ENCODE data around the gene CPEB1. TPM values are rescaled to one million over a fixed set of nuclear protein-coding genes. Genes with fewer than 3 reads are reported as not detected.

The CPEB1 gene
- total RNA-seq, 1 donor from 2014 or later = 15.2 TPM

DNA sequence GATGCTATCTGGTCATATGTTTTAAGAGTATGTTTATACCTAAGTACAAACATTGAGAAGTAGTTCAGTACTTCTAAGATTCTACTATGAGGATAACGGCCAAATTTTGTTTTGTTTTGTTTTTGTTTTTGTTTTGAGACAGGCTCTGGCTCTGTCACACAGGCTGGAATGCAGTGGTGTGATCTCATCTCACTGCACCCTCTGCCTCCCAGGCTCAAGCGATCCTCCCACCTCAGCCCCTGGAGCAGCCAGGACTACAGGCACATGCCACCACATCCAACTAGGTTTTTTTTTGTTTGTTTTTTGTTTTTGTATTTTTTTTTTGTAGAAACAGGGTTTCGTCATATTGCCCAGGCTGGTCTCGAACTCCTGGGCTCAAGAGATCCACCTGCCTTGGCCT, 59.4 kb downstream of the CPEB1 start:
- Mint-ChIP-seq H3K27me3 (ENCODE audit: unreplicated experiment) (peaks cover 2% of the 10 kb centered on the region), H3K36me3 (ENCODE audit: unreplicated experiment) (no peaks in the 10 kb centered on the region)

DNA sequence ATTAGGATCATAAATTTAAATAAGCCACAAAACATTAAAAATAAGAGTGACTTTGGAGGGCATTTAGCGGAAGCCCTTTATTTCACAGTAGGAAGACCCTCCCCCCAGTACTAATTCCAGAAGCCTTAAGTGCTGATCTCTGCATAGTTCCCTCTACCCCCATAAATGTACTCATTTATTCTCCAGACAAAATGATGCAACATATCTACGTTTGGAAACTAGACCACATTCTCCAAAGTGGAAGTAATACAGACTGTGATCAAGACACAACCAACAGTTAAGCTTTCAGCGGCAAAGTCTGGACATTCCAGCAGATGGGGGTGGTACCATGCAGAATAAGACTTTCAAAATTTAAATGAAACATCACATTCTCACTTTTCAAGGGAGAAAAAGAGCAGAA, 62.1 kb downstream of the CPEB1 start:
- Mint-ChIP-seq H3K4me3 (ENCODE audit: unreplicated experiment) (no peak overlapping the region), H3K27ac (ENCODE audit: unreplicated experiment) (no peak overlapping the region), H3K4me1 (ENCODE audit: low read depth, unreplicated experiment) (no peaks in the 10 kb centered on the region), H3K36me3 (ENCODE audit: unreplicated experiment) (no peaks in the 10 kb centered on the region), H3K27me3 (ENCODE audit: unreplicated experiment) (peaks cover 2% of the 10 kb centered on the region), H3K9me3 (ENCODE audit: unreplicated experiment) (peaks cover 3% of the 10 kb centered on the region)
- no peak for DNase-seq
- TF ChIP-seq, protein P1, sequence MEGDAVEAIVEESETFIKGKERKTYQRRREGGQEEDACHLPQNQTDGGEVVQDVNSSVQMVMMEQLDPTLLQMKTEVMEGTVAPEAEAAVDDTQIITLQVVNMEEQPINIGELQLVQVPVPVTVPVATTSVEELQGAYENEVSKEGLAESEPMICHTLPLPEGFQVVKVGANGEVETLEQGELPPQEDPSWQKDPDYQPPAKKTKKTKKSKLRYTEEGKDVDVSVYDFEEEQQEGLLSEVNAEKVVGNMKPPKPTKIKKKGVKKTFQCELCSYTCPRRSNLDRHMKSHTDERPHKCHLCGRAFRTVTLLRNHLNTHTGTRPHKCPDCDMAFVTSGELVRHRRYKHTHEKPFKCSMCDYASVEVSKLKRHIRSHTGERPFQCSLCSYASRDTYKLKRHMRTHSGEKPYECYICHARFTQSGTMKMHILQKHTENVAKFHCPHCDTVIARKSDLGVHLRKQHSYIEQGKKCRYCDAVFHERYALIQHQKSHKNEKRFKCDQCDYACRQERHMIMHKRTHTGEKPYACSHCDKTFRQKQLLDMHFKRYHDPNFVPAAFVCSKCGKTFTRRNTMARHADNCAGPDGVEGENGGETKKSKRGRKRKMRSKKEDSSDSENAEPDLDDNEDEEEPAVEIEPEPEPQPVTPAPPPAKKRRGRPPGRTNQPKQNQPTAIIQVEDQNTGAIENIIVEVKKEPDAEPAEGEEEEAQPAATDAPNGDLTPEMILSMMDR (IDR thresholded peaks at IDR 0.05; ENCODE audit: partially characterized antibody, unreplicated experiment) = no peak

More for the DNA sequence above, 59.4 kb downstream of the CPEB1 start:
- DNase-seq = no peak
- H3K9me3 Mint-ChIP-seq (ENCODE audit: unreplicated experiment) = peaks cover 2% of the 10 kb centered on the region
- no peak overlapping the region for H3K4me3 Mint-ChIP-seq (ENCODE audit: unreplicated experiment)
- no peaks in the 10 kb centered on the region for H3K4me1 Mint-ChIP-seq (ENCODE audit: low read depth, unreplicated experiment)
- TF ChIP-seq, protein P1 (IDR thresholded peaks at IDR 0.05; ENCODE audit: partially characterized antibody, unreplicated experiment) = no peak
- no peak overlapping the region for H3K27ac Mint-ChIP-seq (ENCODE audit: unreplicated experiment)

DNA sequence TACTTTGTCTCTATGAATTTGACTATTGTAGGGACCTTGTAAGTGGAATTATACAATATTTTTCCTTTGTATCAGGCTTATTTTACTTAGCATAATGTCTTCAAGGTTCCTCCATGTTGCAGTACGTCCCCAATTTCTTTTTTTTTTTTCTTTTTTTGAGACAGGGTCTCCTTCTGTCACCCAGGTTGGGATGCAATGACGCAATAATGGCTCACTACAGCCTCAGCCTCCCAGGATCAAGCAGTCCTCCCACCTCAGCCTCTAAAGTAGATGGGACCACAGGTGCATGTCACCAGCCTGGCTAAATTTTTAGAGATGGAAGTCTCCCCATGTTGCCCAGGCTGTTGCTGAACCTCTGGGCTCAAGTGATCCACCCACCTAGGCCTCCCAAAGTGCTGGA, 66.5 kb downstream of the CPEB1 start:
- Mint-ChIP-seq H3K9me3 (ENCODE audit: unreplicated experiment) (peaks cover 3% of the 10 kb centered on the region), H3K27ac (ENCODE audit: unreplicated experiment) (no peak overlapping the region), H3K4me1 (ENCODE audit: low read depth, unreplicated experiment) (no peaks in the 10 kb centered on the region), H3K36me3 (ENCODE audit: unreplicated experiment) (no peaks in the 10 kb centered on the region), H3K27me3 (ENCODE audit: unreplicated experiment) (no peaks in the 10 kb centered on the region), H3K4me3 (ENCODE audit: unreplicated experiment) (no peak overlapping the region)
- no peak for DNase-seq
- TF ChIP-seq, protein P1 (IDR thresholded peaks at IDR 0.05; ENCODE audit: partially characterized antibody, unreplicated experiment) = no peak

DNA sequence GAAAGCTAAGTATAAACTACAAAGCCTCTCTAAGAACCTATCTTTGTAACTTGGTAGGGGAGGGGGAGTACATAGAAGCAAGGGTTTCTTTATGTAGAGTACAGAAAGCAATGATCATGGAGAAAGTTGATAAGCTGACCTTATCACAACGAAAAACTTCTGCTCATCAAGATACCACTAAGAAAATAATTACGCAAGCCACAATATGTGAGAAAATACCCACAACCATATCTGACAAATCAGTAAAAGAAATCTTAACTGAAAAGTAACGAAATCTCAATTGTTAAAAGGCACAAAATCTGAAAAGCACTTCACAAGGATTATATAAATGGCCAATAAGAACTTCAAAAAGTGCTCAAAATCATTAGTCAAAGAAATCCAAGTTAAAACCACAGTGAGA, 71.8 kb downstream of the CPEB1 start:
- DNase-seq = no peak
- H3K27ac Mint-ChIP-seq (ENCODE audit: unreplicated experiment) = no peak overlapping the region
- no peaks in the 10 kb centered on the region for H3K36me3 Mint-ChIP-seq (ENCODE audit: unreplicated experiment)
- H3K9me3 Mint-ChIP-seq (ENCODE audit: unreplicated experiment) = peaks cover 9% of the 10 kb centered on the region
- peaks cover 29% of the 10 kb centered on the region for H3K4me1 Mint-ChIP-seq (ENCODE audit: low read depth, unreplicated experiment)
- peaks cover 5% of the 10 kb centered on the region for H3K27me3 Mint-ChIP-seq (ENCODE audit: unreplicated experiment)
- no peak overlapping the region for H3K4me3 Mint-ChIP-seq (ENCODE audit: unreplicated experiment)
- TF ChIP-seq, protein P1 (IDR thresholded peaks at IDR 0.05; ENCODE audit: partially characterized antibody, unreplicated experiment) = no peak

DNA sequence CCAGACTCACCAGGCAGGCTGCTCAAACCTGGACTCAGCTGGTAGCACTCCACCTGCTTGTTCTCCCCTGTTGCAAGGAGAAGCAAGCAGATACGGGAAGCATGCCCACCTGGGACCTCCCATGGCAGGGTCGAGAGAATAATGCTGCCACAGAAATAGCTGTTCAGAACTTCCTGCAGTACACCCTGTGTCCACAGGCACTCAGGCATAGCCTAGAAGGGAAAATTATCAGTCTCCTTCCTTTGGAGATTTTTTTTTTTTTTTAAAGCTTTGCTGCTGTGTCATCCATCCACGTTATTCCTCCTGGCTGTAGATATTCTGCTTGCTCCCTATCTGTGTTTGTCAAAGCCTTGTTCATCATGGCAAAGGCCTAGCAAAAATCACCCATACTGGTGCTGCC, 74.2 kb downstream of the CPEB1 start:
- Mint-ChIP-seq H3K9me3 (ENCODE audit: unreplicated experiment) (peaks cover 9% of the 10 kb centered on the region), H3K4me3 (ENCODE audit: unreplicated experiment) (peak overlapping the region; percentile 18), H3K27me3 (ENCODE audit: unreplicated experiment) (peaks cover 5% of the 10 kb centered on the region), H3K27ac (ENCODE audit: unreplicated experiment) (peak overlapping the region; percentile 98), H3K4me1 (ENCODE audit: low read depth, unreplicated experiment) (peaks cover 37% of the 10 kb centered on the region), H3K36me3 (ENCODE audit: unreplicated experiment) (no peaks in the 10 kb centered on the region)
- DNase-seq = peak; percentile 22
- TF ChIP-seq, protein P1 (IDR thresholded peaks at IDR 0.05; ENCODE audit: partially characterized antibody, unreplicated experiment) = no peak
